ENCODE measurements around the gene C19orf44.

DNA sequence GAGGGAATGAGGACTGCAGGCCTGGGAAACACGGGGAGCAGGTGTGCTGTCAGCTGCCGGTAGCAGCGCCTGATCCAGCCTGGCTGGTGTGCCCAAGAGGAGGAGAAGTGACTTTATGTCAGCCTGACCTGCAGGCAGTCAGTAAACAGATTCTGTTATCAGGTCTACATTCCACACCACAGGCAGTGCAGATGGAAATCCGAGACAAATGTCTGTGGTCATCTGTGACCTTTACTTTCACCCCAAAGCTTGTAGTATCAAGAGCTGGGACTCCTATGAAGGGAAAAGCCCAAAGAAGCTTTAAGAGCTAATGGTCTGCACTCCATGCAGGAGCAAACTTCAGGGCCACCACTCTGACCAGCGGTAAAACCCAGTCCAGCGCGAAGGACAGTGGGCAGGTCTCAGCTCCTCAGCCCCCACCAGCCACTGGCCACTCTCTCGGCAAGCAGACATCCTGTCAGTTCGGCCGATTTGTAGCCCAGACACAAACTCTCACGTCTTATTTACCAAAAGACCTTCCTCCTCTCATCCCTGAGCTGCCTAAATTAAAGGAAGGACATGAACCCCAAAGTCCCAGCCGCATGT lies 32.1 kb upstream of the C19orf44 start:
- TF ChIP-seq EZH2 (IDR thresholded peaks at IDR 0.05; ENCODE audit: insufficient read depth, poor library complexity, severe bottlenecking), result no peak
- TF ChIP-seq EZH2phosphoT487 (IDR thresholded peaks at IDR 0.05; ENCODE audit: insufficient read depth, low read depth), result no peak

Data from GM23248 (cell line).